HCT116 (cell line): Measurements from ENCODE around the gene PRRT1B.

ENCODE experiments used
- CTCF ChIP-seq, 3 experiments: fragments of 200-600 bp in 1 of 3; sonication (generic) in 1 of 3; IDR thresholded peaks in 2 of 3; conservative IDR thresholded peaks in 1 of 3; 2 replicates each; pipeline ENCODE4 v1.5.1; 2012 to 2017; ENCODE audit warnings: low read depth in 2 of 3, low read length in 2 of 3, antibody characterized with exemption in 1 of 3, borderline replicate concordance in 1 of 3, control low read depth in 1 of 3, mild to moderate bottlenecking in 1 of 3, mixed read lengths in 1 of 3, mixed run types in 1 of 3, moderate library complexity in 1 of 3; ENCODE audit not compliant: insufficient read depth in 1 of 3
- EGR1 ChIP-seq: IDR thresholded peaks from 2 replicates; pipeline ENCODE4 v1.6.1; 2012; ENCODE audit warnings: low read depth
- EZH2 ChIP-seq: fragments of 200-600 bp; sonication (generic); IDR thresholded peaks from 2 replicates; pipeline ENCODE4 v1.6.1; 2017; ENCODE audit warnings: antibody characterized with exemption, mixed run types
- POLR2A ChIP-seq: IDR thresholded peaks from 2 replicates; pipeline ENCODE4 v1.7.0; 2011; ENCODE audit warnings: borderline replicate concordance; ENCODE audit not compliant: insufficient read depth, insufficient read length; ENCODE audit errors: extremely low read depth
- POLR2AphosphoS5 ChIP-seq: IDR thresholded peaks from 2 replicates; pipeline ENCODE4 v1.6.1; 2011; ENCODE audit warnings: mild to moderate bottlenecking, low read depth, low read length, moderate library complexity
- RAD21 ChIP-seq: IDR thresholded peaks from 2 replicates; pipeline ENCODE4 v1.6.1; 2012; ENCODE audit warnings: low read depth, mild to moderate bottlenecking
- REST ChIP-seq: IDR thresholded peaks from 2 replicates; pipeline ENCODE4 v1.6.1; 2012; ENCODE audit warnings: low read depth

GRCh38 chr9:131503626-131504465, 41.5 kb upstream of the PRRT1B start:
- no peak for TF ChIP-seq CTCF (IDR thresholded peaks at IDR 0.05 in 2 of 3, conservative IDR thresholded peaks at IDR 0.05 in 1 of 3; ENCODE audit: borderline replicate concordance in 1 of 3, insufficient read depth in 1 of 3, low read depth in 2 of 3, low read length in 2 of 3)
- no peak for TF ChIP-seq POLR2AphosphoS5
- TF ChIP-seq EGR1: no peak
- TF ChIP-seq REST: no peak
- no peak for TF ChIP-seq RAD21
- TF ChIP-seq EZH2: no peak
- TF ChIP-seq POLR2A: no peak
